Measurements from ENCODE around the gene ATP8B3. TPM values are rescaled to one million over a fixed set of nuclear protein-coding genes. Genes with fewer than 3 reads are reported as not detected.

Gene ATP8B3
- total RNA-seq, 4 donors from 2014 or later: 0.88 to 2.4 (median 1.9) TPM

DNA sequence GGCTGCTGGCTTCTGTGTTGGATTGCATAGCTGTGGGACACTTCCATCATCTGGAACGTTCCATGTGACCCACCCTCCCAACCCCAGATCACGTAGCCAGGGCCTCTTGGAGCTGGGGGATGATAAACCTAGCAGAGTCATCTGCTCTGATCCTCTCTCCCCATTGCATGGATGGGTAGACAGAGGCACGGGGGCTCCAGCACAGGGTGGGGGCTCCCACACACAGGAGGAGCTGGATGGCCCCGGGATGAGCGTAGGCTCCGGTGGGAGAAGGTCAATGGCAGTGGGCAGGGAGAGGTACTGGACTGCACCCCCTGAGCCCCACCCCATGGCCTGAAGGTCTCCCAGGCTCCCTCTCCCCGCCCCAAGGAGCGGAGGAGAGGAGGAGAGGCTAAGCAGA, 25.4 kb downstream of the ATP8B3 start:
- DNase-seq (ENCODE audit: low spot score) (no peak), ATAC-seq (ENCODE audit: low FRiP score) (no peak)
- TF ChIP-seq, protein P1, sequence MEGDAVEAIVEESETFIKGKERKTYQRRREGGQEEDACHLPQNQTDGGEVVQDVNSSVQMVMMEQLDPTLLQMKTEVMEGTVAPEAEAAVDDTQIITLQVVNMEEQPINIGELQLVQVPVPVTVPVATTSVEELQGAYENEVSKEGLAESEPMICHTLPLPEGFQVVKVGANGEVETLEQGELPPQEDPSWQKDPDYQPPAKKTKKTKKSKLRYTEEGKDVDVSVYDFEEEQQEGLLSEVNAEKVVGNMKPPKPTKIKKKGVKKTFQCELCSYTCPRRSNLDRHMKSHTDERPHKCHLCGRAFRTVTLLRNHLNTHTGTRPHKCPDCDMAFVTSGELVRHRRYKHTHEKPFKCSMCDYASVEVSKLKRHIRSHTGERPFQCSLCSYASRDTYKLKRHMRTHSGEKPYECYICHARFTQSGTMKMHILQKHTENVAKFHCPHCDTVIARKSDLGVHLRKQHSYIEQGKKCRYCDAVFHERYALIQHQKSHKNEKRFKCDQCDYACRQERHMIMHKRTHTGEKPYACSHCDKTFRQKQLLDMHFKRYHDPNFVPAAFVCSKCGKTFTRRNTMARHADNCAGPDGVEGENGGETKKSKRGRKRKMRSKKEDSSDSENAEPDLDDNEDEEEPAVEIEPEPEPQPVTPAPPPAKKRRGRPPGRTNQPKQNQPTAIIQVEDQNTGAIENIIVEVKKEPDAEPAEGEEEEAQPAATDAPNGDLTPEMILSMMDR (IDR thresholded peaks at IDR 0.05): no peak

GRCh38 chr19:1785310-1785709, 26.8 kb downstream of the ATP8B3 start:
- ATAC-seq (ENCODE audit: low FRiP score) (no peak), DNase-seq (ENCODE audit: low spot score) (no peak)

GRCh38 chr19:1783874-1784273, 28.2 kb downstream of the ATP8B3 start:
- no peak for ATAC-seq (ENCODE audit: low FRiP score)
- TF ChIP-seq, protein P1 (IDR thresholded peaks at IDR 0.05): no peak
- no peak for DNase-seq (ENCODE audit: low spot score)

More at GRCh38 chr19:1785310-1785709, 26.8 kb downstream of the ATP8B3 start:
- TF ChIP-seq, protein P1 (IDR thresholded peaks at IDR 0.05): no peak

DNA sequence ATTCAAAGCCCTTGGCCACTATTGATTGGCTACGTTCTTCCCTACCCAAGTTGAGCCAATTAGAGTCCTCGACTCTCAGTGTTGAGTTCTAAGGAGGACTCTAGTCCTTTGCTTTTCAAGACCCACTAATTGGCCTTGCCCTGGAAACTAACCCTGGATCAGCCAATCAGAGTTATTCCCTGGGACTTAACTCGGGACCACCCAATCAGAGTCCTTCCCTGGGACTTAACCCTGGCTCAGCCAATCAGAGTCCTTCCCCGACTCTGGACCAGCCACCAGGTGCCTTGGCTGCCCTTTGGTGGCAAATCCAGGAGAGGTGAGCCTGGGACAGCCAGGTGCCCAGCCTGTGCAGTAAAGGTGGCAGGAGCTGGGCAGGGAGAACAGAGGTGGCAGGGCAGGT, 28.7 kb downstream of the ATP8B3 start:
- TF ChIP-seq, protein P1 (IDR thresholded peaks at IDR 0.05): no peak
- ATAC-seq (ENCODE audit: low FRiP score) (no peak), DNase-seq (ENCODE audit: low spot score) (no peak)

DNA sequence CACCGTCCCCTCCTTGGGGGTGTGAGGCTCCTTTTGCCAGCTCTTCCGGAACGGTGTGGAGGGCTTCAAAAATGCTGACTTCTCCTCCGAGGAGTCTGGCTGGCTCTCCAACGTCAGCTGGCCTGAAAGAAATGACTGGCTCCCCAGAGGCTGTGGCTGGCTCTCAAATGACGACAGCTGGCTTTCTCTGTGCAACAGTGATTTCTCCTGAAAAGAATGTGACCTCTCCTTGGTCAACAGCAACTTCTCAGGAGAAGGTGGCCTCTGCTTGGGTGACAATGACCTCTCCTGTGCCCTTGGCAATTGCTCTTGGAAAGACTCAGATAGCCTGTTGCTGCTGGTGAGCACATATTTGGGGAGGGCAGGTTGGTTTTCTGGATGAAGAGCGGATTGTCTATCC, 29.6 kb downstream of the ATP8B3 start:
- no peak for ATAC-seq (ENCODE audit: low FRiP score)
- DNase-seq (ENCODE audit: low spot score): no peak
- TF ChIP-seq, protein P1 (IDR thresholded peaks at IDR 0.05): no peak

DNA sequence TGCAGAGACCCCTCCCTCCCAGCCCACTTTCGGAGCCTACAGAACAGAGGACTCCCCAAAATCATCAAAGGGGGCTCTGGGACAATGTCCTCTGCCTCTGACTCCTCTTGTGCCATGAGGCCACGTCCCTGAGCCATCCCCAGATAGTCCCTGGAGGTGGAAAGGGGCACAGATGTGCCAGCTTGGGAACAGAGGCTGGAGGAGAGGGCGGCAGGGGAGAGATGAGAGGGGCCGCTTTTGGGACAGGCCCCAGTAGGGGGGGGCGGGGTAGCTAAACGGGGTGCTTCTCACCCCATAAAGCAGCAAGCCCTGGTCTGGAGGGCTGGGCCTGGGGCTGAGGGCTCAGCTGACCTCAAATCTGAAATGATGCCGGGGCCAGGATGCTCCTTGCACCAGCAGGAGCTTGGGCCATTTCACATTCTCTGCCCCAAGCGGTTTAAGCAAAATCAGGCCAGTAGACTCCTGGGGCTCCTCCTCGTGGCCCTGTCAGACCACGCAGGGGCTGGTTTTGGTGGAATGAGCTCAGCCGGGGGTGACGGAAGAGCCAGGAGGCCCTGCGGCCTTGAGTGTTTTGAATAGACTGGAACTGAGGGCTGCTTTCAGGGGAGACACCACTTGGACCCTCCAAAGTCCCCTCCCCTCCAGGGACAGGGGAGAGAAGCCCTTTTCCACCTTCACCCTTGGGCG, 31.7 kb downstream of the ATP8B3 start:
- DNase-seq (ENCODE audit: low spot score): no peak
- TF ChIP-seq, protein P1 (IDR thresholded peaks at IDR 0.05): no peak
- ATAC-seq (ENCODE audit: low FRiP score): no peak

GRCh38 chr19:1779574-1779973, 32.5 kb downstream of the ATP8B3 start:
- TF ChIP-seq, protein P1 (IDR thresholded peaks at IDR 0.05): no peak
- ATAC-seq (ENCODE audit: low FRiP score) (no peak), DNase-seq (ENCODE audit: low spot score) (no peak)
